Ammon's horn (tissue), 1 donor: ENCODE data around the gene RNF34.

Source experiments
- DNase-seq: peaks from one replicate; pipeline ENCODE4 v3.0.0-alpha.2; 2016; ENCODE audit warnings: low spot score

The RNF34 gene

DNA sequence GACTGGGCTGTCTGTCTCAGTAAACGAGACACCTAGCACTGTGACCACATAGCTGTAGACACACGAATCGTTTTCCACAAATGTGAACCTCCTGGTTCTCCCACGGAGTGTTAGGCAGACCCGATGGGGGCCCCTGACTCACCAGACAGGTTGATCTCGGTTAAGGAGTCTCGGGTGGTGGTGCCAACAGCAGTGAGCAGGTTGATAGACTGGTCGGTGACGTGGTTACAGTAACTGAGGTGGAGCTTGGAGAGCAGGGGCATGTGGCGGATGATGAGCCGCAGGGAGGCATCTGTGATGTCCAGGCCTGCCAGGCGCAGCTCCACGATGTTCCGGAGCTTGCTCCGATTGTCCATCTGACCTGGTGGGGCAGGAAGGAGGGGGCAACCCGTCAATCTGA lies 39.8 kb downstream of the RNF34 start:
- no peak for DNase-seq

DNA sequence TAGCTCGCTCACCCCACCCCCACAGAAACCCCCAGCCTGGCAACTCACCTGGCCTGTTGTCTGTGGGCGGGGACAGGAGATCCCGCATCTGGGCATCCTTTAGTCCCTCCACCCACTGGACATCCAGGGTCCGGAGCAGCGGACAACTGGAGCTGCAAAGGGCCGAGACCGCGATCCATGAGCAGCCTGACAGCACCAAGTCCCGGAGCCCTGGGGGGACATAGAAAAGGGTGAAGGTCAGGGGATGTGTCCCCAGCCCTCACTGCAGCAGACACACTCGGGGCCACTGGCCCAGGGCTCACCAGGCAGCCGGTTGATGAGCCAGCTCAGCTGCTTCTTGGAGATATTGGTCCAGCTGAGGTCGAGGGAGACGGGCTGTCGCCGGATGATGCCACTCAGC lies 40.9 kb downstream of the RNF34 start:
- no peak for DNase-seq

DNA sequence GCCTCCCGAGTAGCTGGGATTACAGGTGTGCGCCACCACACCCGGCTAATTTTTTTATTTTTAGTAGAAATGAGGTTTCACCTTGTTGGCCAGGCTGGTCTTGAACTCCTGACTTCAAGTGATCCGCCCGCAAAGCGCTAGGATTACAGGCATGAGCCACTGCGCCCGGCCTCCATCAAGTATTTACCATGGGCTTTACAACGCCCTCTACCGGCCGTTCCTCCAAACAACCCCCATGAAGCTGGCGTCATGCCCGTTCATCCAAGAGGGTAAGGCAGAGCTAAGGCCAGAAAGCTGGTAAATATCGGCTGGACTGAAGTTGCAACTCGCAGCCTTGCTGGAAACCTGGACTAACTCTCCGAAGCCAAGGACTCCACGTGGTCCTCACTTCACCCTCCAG lies 41.6 kb downstream of the RNF34 start:
- no peak for DNase-seq

DNA sequence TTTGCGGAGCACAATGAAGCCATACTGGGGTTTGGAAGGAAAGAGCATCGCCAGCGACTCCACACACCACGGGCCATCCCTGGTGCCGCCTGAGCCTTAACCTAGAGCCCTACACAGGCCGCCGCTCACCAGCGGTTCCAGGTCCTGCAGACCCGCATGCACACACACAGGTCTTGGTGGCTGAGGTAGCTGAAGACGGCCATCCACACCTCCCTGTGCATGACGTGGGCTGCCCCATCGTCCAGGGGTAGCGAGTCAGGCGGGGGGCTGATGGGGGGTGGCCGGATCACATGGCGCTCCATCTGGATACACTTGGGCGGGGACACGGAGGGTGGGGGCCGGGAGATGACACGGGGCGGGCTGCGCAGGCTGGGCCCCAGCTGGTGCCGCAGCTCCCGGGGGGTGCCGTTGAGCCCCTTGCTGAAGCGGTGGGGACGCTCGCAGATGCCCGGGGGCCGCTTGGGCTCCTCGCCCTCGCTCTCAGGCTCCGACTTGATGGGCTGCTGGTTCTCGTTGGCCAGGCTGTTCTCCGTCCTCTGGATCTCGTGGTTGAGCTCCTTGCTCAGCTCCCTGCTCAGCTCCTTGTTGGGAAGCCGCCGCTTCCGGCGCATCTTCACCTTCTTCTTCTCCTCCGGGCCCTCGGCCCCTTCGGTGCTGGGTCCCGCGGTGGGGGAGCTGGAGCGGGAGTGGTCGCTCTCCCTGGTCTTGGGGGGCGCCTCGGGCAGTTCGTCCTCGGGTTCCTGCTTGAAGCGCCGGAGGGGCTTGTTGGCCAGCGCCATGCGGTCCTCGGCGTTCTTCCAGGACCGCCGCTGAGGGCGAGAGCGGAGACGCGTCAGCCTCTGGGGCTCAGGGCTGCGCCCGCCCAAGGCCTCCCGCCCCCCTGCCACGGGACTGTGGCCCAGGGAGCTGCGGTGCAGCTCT lies 42.4 kb downstream of the RNF34 start:
- no peak for DNase-seq

DNA sequence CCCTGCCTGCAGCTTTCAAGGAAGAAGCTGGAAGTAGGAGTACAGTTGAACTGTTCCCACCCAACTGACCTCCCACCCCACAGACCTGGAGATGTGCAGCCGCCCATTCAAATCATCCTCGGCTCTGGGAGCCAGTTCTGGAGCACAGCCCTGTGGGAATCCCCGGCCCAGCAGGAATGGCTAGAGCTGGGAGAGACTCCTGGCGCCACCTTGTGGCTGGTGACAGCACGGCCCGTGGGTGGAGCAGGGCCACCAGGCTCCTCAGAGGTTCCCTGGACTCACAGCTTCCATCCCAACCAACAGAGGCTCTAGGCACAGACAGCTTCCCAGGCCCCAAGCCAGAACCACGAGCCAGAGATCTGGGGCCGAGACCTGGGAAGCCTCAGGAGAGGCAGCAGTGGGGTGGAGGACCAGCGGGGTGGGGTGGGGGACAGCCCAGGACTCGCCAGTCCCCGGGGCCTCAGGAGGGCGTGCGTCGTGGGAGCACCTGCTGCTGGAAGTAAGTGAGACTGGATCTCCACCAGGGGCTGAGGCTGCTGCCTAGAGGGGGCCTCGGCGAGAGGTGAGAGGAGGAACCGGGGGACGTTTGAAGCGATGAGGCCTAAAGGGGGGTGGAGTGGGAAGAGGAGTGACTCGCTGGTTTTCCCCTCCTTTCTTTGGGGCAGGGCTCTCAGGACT lies 43.4 kb downstream of the RNF34 start:
- peak; percentile 88 for DNase-seq

DNA sequence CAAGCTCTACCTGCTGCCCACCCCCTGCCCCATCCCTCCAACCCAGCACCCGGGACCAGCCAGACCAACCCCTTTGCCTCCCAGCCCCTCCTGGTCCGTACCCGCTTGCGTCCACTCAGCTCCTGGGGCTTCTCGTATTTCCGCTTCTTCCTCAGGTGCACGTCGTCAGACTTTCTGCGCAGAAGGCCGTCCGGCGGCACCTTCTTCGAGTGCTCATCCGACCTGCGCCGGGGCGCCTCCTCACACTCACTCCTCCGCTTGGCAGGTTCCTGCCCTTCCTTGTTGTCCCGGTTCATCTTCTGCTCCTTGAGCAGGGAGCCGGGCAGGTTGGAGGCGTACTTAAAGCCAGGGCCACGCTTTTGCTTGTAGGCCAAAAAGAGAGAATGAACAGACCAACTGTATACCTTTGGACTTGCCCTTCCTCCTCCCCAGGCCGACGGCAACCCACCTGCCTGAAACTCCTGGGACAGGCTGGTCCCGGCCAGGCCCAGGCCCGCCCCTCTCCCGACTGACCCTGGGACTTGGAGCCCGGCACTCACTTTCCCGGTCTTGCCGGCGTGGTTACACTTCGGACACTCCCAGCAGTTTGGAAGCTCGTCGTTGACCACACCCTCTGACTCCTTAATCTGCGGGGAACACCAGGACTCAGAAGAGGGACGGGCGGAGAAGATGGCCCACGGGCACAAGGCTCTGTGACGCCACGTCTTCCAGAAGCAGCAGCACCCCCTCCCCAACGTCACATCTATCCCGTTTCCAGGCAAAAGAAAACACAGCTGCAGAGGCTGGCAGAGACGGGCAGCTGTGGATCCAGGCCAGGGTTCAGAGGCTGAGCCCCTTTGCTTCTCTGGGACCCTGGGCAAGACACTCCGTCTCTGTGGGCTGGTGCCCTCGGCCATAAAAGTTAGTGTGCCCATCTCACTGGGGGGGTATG lies 44.3 kb downstream of the RNF34 start:
- DNase-seq: peak; percentile 52

DNA sequence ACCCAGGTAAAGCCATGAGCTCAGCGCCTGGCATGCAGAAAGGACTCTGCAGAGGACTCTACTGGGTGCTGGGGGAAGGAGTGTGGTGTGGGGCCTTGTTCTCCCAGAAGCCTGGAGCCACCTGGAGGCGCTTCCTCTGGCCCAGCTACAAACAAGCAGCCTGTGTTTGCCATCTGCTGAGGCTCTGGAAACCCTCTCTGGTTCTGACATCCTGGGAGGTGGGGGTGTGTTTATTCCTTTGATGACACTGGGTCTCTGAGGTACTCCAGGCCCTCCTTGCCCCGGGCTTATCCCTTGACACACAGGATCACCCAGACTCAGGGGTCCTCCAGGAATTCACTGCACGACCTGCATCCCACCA lies 44.9 kb downstream of the RNF34 start:
- no peak for DNase-seq

DNA sequence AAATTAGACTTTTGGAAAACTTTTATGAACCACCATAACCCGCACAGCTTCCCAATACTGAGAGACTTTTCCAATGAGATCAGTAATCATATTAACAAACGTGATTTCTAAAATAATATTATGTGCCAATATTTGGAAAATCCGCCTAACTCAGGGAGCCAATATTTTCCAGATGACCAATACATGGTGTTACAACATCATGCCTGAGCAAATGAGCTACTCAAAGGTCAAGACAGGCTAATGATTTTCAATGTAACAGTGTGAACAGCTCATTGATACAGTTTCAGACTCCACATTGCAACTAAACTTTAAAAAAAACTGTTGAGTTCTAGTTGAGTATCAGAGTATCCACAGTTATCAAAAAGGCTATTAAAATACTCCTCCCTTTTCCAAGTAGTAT lies 46.8 kb downstream of the RNF34 start:
- no peak for DNase-seq

DNA sequence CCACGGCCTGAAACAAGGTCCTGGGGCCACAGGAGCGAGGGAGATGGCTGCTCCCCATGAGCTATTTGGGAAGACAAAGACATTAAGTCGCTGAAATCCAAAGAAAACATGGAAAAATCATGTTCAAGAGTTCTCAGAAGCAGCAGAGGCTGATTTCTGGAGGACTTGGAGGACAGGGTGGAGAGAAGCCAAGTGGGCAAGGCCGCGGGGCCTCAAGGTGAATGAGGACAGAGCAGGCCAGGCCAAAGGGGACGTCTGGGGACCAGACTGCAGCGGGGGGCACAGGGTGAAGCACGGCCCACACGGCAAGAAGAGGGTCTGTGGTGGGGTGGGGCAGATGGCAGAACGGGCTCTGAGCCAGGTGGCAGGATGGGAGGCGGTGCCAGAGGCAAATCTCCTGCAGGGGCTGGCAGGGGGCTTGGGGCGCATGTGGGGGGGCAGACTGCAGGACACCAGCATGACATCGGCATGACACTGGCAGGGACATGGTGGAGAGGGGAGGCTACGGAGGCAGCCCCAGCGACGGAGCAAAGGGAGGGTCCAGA lies 48.9 kb downstream of the RNF34 start:
- DNase-seq: no peak

DNA sequence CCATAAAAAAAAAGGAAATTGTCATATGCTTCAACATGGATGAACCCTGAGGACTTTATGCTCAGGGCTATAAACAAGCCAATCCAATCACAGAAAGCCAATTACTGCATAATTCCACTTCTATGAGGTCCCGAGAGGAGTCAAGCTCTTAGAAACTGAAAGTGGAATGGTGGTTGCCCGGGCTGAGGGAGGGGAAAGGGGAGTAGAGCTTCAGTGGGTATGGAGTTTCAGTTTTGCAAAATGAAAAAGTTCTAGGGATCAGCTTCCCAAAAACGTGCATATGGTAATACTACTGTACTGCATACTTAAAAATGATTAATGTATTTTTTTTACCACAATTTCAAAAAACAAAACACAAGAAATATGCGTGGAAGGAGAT lies 52.0 kb downstream of the RNF34 start:
- no peak for DNase-seq

DNA sequence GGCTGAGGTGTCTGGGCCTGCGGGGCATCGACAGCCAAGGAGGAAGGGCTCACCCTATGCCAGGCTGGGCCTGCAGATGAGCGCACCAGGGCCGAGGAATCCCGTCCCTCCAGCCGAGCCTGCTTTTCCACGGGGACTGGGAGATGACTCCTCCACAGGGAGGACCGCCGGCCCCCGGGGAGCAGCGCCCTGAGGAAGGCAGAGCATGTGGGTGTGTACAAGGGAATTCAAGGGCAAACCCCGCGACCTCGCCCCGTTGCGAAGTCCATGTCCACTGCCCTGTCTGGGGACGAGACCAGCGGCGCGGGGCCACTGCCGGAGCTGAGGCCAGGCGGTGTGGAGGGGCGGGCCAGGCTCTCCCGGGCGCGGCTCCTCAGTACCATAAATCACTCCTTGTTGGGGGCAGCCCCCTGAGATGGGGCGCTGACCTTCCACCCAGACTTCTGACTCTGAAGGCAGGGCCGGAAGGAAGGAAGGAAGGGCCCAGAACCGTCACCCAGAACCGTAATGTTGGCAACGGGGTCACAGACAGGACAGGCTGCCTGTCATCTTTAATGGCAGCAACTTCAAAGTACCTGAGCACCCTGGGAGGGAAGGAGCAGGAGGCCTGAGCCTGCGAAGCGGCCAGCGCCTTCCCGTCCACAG lies 52.5 kb downstream of the RNF34 start:
- DNase-seq: no peak

DNA sequence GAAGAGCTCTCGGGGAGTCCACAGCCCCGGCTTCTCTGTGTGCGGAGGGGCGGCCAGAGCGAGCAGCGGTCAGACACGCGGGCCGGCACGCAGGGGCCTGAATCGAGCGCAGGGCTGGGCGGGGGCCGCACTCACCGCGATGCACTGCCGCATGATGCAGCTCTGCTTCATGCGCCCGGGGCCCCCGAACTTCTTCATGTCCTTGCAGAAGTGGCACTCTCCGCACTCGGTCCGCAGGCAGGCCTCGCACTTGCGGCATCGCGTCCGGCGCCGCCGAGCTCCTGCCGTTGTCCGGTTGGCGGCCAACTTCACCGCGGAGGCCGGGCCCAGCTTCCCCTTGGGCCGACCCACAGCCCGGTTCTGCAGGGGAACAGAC lies 53.1 kb downstream of the RNF34 start:
- DNase-seq: no peak

DNA sequence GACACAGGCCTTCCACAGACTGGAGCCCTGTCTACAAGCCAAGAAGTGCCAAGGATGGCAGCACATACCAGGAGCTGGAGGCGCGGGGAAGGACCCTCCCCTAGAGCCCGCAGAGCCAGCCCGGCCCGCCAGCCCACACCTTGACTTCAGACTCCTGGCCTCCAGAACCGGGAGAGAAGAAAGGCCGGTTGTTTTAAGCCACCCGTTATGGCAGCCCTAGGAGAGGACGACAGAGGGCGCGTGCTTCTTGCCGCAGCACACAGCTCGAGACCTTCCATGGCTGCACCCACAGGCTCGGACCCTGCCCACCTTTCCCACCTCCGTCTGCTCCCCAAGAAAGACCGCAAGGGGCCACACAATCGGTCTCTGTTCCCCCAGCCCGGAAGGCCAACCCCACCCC lies 53.7 kb downstream of the RNF34 start:
- DNase-seq: no peak

DNA sequence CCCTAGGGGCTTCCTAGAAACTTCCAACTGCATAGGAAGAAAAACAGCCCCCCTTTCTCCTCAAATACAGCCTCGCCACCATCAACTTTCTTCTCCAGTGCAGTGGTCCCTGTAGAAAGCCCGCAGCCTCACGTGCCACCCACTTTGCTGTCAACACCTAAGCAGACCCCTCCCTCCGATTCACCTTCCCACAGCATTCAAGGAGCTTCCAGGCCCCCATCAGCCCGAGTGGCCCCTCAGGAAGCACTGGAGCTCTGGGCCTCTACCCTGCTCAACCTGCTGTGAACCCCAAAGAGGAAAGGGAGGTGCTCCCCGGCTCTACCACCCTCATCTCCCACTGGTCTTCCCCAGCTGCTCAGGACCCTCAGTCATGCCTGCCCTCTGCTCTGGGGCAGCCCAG lies 55.0 kb downstream of the RNF34 start:
- no peak for DNase-seq

DNA sequence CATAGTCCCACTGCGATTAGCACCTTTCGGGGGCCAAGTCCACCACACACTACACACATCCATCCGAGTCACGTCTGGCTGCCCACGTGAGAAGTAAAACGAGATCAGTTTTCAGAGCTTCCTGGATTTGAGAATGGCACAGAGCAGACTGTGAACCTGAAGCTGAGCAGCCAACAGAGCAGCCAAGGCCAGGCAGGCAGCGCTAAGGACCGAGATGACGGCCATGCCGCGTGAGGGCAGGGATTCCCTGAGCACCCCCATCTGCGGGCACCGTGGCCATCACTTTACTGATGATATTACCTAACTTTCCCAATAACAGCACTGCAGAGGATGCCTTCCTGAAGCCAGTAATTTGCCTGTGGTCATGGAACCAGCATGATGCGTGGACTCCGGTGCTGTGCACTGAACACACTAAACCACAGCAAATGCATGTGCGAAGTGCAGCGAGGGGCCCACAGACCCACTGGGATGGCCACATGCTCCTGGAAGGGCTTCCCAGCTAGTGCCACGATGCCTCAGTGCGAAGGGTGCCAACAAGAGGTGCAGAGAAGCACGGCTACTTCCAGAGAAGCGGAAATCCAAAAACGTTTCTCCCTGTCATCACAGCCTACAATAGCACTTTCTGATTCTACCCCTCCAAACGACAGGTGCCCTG lies 56.0 kb downstream of the RNF34 start:
- DNase-seq: no peak

DNA sequence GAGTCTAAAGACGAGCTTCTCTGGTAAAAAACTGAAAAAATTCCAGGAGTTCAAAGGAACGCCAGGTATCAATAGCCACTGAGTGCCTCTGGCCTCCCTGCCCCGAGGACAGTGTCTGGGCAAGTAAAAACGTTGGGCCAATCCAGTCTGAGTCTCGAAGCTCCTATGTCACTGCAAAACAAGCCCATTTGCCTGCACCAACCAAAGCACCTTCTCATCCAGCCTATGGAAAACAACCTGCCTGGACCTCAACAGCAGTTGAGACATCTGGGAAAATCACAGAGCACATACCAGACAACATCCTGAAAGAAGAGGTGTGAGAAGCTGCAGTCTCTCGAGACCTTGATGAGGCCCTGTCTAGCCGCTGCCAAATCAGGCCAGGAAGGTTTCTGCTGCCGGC lies 56.6 kb downstream of the RNF34 start:
- DNase-seq: no peak

DNA sequence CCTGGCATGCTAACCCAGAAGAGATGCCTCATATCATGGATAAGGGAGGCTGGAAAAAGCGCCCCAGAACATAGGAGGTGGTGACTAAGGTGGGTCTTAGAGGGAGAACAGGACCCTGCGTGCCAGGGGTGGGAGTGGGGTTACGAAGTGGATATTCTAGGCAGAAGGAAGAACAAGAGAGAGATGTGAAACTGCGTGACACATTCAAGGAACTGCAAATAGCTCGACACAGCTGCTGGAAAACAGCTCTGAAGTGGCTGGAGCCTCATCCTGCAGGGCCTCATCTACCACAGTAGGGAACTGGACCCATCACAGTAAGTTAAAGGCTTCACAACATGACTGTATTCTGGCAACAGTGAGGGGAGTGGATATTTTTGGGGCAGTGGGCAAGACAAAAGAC lies 61.1 kb downstream of the RNF34 start:
- peak; percentile 63 for DNase-seq

DNA sequence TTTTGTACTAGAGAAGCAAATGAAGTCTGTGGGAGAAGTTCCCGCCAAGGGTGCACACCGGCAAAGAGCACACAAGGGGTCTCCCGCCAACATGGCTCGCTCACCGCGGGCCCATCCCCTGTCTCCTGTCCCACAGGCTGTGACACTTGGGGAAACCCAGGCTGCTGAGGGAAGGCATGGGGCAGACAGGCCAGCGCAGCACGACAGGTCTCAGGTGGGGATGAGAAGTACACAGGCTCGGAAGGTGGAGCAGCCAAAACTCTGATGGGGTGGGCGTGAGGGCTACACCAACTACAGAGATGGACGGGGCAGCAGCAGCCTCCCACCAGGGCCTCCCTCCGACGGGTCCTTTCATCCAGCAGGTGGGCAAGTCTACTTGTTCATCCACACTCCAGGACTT lies 64.4 kb downstream of the RNF34 start:
- DNase-seq: no peak

DNA sequence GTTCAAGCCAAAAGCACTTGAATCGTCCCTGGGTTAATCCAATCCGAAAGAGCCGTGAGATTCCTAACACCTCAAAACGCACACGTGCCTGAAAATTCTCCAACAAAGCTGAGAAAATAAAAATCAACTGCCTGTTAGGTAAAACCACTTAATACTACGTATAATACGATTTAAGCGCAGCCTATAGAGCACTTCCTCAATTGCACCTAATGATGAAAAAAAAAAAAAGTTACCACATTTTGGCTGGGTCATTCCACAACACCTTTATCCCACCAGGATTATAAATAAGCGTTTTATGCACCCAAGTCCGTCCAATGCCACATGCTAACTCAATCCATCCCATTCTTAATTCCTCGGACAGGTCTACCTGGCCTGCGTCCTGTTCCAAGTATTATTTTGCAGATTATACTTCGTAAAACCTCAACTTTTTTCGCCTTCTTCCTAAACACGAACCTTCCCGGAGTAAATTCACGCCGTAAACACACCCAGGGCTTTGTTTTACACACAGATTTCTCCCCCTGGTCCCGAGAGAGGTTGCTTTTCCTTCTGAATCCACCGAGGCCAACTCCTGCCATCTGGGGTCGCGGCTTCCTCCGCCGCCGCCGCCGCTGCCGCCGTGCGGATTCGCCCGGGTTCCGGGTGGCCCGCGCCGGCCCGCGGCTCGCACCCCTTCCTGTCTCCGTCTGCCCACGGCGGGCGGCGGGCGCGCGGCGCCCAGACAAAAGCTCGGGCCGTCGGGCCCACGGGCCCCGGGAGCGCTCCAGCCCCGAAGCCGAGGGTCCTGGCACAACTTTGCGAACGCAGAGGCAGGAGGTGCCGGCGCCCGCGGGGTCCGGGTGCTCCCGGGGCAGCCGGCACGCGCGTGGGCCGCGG lies 66.2 kb downstream of the RNF34 start:
- no peak for DNase-seq
